Hematopoietic multipotent progenitor cell treated with erythropoietin and hydrocortisone succinate and interleukin-3 and kit ligand, for 4 days (in vitro differentiated cells): ENCODE measurements around the gene ENTR1.

Source experiments
- DNase-seq: peaks from one replicate; pipeline ENCODE4 v3.0.0-alpha.2; 2015

Gene ENTR1

DNA sequence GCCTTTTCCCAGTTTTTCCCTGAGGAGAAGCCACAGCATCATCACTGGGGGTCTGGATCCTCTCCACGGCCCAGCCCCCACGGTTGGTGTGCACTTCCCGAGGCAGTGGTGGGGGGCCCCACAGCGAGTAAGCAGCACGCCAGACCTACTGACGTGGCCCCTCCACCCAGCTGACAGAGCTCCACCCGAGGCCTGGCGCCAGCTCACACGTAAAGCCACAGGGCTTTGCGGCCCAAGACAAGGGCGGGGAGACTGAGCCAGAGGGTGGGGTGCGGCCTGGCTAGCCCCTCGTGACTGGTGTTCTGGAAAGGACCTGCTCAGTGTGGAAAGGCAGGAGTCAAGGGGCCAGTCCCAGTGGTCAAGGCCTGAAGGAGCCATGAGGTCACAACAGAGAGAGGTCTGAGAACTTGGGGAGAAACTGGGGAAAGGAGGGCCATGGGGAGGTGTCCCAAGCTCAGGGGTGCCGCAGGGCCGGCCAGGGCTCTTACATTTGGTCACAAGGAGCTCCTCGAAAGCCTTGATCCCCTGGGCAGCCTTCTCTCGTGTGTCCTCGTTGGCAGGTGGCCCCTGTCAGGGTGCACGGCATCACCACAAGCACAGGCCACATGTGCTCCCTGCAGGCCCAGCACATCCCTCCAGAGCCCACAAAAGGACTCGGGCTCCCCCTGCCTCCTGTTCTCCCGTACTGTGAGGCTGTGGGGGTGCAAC is 15.9 kb downstream of the ENTR1 start:
- DNase-seq: no peak

- DNase-seq: no peak
These were observed 16.9 kb downstream of the ENTR1 start for GRCh38 chr9:136393531-136393930.

- no peak for DNase-seq
These were observed 17.6 kb downstream of the ENTR1 start for GRCh38 chr9:136392538-136393449.

- no peak for DNase-seq
These were observed 18.5 kb downstream of the ENTR1 start for GRCh38 chr9:136391737-136392537.

DNA sequence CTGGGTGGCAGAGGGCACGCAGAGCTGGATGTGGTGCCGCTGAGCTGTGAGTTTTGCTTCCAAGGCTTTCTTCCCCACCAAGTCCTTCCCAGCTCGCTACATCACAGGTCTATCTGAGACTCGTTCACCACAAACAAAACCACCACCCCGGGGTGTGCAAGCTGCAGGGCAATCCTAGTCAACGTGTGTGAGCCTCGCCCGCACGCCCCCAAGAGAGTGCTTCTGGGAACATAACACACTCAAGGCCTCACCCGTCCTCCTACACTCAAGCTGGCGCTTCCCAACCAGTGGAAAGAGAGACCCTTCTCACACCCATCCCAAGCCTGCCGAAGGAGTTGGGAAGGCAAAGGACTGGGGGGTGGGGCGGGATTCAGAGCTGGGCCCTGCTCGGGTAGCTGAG is 21.0 kb downstream of the ENTR1 start:
- peak; percentile 78 for DNase-seq

DNA sequence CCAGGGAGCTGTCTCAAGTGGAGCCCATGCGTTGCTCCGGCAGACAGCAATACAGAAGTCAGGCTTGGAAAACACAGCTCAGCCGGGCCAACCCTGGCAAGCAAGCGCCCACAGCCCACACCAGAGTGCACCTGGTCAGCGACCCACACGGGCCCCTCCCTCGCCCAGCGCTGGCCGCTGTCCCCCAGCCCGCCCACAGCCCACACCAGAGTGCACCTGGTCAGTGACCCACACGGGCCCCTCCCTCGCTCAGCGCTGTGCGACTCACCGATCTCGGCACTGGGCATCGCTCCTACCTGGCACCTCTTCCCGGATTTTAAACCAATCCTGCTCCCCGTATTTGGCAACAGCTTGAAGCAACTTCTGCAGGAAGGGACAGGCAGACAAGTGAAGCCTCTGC is 23.2 kb downstream of the ENTR1 start:
- no peak for DNase-seq

DNA sequence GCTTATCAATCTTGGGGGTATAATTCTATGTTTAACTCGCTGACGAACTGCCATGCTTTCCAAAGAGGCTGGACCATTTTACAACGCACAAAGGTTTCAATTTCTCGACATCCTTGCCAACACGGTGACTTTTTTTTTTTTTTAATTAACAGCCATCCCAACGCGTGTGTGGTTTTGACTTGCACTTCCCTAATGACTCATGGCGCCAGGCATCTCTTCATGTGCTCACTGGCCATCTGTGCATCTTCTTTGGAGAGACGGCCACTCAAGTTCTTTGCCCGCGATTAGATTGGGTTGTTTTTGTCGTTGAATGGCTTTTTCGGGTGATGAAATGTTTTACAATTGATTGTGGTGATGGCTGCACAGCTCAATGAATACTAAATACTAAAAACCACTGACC is 24.4 kb downstream of the ENTR1 start:
- DNase-seq: no peak

GRCh38 chr9:136385015-136385414 is 25.4 kb downstream of the ENTR1 start:
- DNase-seq: peak; percentile 26

DNA sequence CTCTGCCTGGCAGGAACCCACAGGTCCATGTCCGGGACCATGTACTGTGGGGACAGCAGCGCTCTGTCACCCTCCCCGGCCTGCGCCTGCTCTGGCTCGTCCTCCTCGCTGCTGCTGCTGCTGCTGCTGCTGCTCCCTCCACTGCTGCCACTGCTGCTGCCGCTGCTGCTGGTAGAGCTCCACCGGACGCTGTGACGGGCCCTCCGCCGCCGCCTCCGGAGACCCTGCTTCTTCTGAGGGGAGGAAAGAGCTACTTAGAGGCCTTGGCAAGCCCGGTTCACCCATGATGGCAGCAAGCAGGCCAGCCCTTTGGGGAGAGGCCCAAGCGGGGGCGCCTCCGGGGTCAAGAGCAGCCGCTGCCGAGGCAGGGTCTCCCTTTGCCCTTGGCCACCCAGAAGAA is 27.0 kb downstream of the ENTR1 start:
- DNase-seq: no peak

DNA sequence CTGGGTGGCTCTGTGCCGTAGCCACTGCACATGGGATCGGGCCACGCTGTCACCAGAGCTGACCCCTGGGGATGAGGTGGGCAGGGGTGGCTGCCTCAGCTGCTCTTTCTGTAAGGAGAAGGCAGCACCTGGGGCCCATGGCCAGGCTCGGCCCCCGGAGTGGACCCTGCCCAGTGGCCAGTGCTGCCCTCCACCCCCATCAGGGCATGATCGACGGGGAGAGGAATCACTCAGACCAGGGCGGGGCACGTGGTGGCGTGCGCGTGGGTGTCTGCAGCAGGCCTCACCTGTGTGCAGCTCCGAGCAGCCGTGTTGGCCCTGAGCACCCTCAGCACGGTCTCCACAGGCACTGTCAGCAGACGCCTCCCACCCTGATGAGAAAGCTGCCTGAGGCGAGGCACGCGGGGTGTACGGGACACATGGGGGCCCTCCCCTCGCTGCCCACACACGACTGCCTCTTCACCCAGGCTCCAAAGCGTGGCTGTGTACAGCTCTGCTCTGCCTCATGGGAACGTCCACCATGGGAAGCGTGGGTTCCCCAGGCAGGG is 28.4 kb downstream of the ENTR1 start:
- DNase-seq: no peak

DNA sequence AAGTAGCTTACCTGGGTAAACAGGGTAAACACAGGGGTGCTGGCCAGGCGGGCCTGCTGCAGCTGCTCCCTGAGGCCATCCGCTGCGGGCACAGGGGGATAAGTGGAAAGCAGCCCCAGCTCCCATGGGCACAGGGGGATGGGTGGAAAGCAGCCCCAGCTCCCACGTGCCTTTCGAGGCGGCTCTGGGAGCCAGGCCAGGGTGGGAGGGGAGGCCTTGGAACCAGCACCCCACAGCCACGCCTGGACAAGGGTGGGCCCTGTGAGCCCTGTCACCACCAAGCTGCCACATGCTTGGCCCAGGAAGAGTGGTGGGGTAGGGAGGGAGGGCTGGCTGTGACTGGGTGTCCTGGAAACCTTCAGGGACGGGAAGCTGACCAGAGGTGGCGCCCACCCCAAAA is 29.1 kb downstream of the ENTR1 start:
- DNase-seq: no peak

DNA sequence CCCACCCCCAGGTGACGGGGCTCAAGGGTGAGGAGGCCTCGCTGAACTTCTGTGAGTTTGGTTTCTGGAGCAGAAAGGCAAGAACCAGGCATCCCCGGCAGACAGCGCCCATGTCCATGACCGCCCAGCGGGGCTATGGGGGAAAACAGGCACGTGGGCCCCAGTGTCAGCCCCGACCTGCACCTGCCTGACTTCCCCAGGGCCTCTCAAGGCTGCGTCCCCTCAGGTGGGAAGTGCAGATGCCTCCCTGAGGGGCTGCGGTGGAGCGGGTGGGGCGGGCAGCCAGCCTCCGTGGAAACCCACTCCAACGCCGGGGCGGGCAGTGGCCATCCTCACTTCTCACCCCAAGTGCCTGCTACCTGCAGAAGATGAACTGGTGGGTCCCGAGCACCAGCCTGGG is 30.0 kb downstream of the ENTR1 start:
- no peak for DNase-seq

- no peak for DNase-seq
These were observed 30.5 kb downstream of the ENTR1 start for GRCh38 chr9:136379891-136380290.

DNA sequence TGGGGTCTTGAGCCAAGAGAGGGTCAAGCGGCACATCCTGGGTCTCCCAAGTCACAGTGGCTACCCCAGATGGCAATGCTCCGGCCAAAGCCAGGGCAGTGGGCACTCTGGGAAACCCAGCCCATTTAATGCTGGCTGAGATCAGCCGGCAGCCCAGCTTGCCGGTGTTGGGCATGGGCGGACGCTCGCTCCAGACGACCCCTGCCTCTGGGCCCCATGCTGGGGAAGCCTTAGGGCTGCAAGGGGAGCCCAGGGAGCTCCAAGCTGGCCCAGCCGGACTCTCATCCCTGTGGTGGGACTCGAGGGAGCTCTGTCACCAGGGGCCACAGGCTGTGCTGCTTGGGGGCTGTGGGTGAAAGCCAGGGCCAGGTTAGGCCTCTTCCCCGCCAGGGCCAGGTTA is 31.0 kb downstream of the ENTR1 start:
- DNase-seq: no peak

- no peak for DNase-seq
These were observed 31.5 kb downstream of the ENTR1 start for GRCh38 chr9:136379003-136379287.

DNA sequence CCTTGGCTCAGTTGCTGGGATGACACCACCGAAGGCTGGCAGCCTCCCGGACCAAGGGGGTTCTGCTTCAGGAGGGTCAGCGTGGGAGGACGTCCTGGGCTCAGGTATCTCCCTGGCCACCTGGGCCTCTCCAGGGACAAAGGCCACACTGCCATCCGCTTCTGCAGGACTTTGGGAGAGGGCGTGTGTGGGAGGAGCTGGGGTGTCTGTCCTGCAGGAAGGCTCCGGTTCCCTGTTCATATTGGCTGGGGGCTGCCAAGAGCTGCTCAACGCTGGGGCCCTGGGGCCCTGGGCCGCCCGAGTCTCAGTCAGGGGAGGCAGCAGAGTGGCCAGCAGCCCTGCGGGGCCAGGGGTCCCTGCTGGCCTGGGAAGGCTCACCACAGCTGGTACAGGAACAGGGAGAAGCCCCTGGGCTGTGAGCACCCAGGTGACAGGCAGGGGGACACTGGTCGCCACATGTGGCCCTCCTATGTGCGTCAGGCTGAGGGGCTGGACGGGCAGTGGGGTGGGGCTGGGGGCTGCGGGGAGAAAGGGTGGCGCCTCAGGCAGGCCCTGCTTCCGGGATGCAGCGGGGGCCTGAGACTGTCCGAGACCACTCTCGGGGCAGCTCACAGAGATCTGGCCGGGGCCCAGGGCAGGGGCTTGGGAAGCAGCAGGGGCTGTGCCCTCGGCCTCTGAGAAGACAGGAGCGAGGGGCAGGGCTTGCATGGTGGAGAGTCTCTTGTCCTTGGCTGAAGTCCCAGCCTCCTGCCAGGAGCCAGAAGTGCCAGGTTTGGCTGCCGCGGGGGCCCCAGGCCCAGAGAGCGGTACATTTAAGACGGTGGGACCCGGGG is 32.0 kb downstream of the ENTR1 start:
- DNase-seq: no peak

DNA sequence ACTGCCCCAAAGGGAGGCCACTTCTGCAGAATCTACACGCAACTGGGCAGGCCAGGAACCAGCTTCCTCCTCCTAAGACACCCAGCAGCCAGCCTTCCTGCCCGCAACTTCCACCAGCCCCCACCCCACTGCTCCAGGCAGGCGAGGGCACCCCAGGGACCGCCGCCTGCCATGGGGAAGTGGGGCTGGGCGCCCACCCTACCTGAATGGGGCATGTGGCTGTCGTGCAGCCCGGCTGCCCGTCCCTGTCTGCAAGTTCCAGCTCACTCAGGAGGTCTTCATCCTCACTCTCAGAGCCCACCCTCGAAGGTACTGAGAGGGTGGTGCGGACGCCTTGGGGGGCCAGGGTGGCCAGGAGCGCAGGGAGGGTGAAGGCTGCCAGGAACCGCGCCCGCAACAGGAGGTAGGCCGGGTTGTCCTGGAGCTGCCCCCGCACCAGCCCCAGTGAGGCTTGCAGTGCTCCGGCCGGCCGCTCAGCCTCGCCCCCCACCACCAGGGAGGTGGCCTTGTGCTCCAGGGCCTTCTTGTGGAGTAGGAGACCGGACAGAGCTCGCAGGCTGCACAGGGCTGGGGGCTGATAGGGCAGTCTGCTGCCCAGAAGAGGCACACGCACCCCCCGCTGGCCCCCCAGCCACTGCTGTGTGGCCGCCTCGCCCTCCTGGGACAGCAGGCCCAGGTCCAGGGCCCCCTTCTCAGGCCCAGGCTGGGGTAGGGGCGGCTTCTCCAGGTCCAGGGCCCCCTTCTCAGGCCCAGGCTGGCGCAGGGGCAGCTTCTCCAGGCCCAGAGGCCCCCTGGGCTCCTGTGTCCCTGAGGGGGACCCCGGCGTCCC is 32.9 kb downstream of the ENTR1 start:
- peak; percentile 40 for DNase-seq

DNA sequence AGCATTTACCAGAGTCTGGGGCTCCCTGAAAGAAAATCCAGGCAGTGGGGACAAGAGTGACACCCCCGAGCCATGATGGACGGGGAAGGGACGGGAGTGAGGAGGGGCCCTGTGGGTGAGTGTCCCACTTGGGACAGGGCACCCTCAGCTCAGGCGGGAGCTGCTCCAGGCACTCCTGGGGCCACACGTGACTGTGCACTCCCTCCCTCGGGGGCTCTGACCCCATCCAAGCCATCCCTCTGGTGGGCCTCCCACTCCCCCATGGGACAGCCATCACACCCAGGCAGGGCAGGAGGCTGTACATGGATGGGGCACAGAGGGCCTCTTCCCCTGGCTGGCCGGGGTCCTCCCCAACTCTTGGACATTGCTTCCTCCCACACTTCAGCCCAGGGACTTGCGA is 34.0 kb downstream of the ENTR1 start:
- no peak for DNase-seq

DNA sequence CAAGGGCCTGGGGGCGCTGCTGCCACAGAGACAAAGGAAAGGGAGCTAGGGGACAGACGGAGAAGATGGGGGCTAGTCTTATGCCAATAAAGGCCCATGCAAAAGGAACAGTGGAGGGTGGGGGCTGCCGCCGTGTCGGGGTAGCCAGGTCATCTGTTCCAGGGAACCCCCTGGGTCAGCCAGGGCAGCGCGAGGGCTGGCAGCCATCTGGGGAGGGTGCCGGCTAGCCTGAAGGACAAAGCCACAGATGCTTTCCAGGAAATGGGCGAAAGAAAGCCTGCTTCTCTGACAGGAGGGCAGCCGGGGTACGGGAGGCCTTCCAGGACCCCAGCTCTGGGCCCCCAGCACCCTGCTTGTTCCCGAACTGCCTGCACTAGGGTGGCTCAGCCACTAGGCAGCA is 35.3 kb downstream of the ENTR1 start:
- no peak for DNase-seq

GRCh38 chr9:136374183-136374575 is 36.2 kb downstream of the ENTR1 start:
- DNase-seq: no peak
